NCI-H226 (cell line): ENCODE results near the gene KCNMB2.
"Not testable (repeated sequence)": the region's sequence is repeated elsewhere in the genome, so short reads cannot be mapped to it uniquely, and the experiment has no call there.

Experiments
- DNase-seq: peaks from one replicate; pipeline ENCODE4 v3.0.0-alpha.2; 2015

Gene KCNMB2

GRCh38 chr3:178520451-178520850 is 15.8 kb upstream of the KCNMB2 start:
- no peak for DNase-seq

GRCh38 chr3:178522200-178523052 is 13.8 kb upstream of the KCNMB2 start:
- no peak for DNase-seq

GRCh38 chr3:178525251-178525650 is 11.0 kb upstream of the KCNMB2 start:
- no peak for DNase-seq

- no peak for DNase-seq
These were observed 9.9 kb upstream of the KCNMB2 start for GRCh38 chr3:178526291-178526690.

- DNase-seq, result no peak
These were observed 8.3 kb upstream of the KCNMB2 start for GRCh38 chr3:178527981-178528380.

- no peak for DNase-seq
These were observed 6.5 kb upstream of the KCNMB2 start for GRCh38 chr3:178529606-178530225.

GRCh38 chr3:178532476-178532875 is 3.8 kb upstream of the KCNMB2 start:
- no peak for DNase-seq

- DNase-seq, result no peak
These were observed 978 bp downstream of the KCNMB2 start for GRCh38 chr3:178537122-178537705.

- no peak for DNase-seq
These were observed 1.8 kb downstream of the KCNMB2 start for GRCh38 chr3:178538056-178538455.

- no peak for DNase-seq
These were observed 3.9 kb downstream of the KCNMB2 start for GRCh38 chr3:178540184-178540583.

GRCh38 chr3:178545337-178545736 is 9.1 kb downstream of the KCNMB2 start:
- no peak for DNase-seq

- DNase-seq, result no peak
These were observed 9.8 kb downstream of the KCNMB2 start for GRCh38 chr3:178546079-178546478.

GRCh38 chr3:178549426-178549825 is 13.2 kb downstream of the KCNMB2 start:
- DNase-seq, result not testable (repeated sequence)

GRCh38 chr3:178551916-178552321 is 15.7 kb downstream of the KCNMB2 start:
- DNase-seq, result peak; percentile 64

GRCh38 chr3:178558637-178559036 is 22.4 kb downstream of the KCNMB2 start:
- no peak for DNase-seq

- DNase-seq, result no peak
These were observed 24.5 kb downstream of the KCNMB2 start for GRCh38 chr3:178560759-178561158.

- no peak for DNase-seq
These were observed 25.0 kb downstream of the KCNMB2 start for GRCh38 chr3:178561239-178561638.

- no peak for DNase-seq
These were observed 26.1 kb downstream of the KCNMB2 start for GRCh38 chr3:178562143-178562946.

- DNase-seq, result no peak
These were observed 26.7 kb downstream of the KCNMB2 start for GRCh38 chr3:178562947-178563232.

- no peak for DNase-seq
These were observed 31.4 kb downstream of the KCNMB2 start for GRCh38 chr3:178567611-178568010.

- DNase-seq, result no peak
These were observed 32.0 kb downstream of the KCNMB2 start for GRCh38 chr3:178568155-178568731.

GRCh38 chr3:178568911-178569310 is 32.7 kb downstream of the KCNMB2 start:
- DNase-seq, result no peak

GRCh38 chr3:178569826-178570225 is 33.6 kb downstream of the KCNMB2 start:
- no peak for DNase-seq
